NCI-H345 treated with DMSO at 0.1 percent for 48 hours (cell line): ENCODE measurements around the gene DPH1.

ENCODE experiments used
- DNase-seq: peaks from one replicate; lab custom pipeline; 2025; ENCODE audit not compliant: unreplicated experiment; lab: John Stamatoyannopoulos, UW

DPH1 gene

GRCh38 chr17:2076087-2076984, 46.4 kb downstream of the DPH1 start:
- DNase-seq = no peak

GRCh38 chr17:2077040-2077439, 47.1 kb downstream of the DPH1 start:
- no peak for DNase-seq

GRCh38 chr17:2081564-2081963, 51.6 kb downstream of the DPH1 start:
- no peak for DNase-seq

- no peak for DNase-seq
Observed at GRCh38 chr17:2082003-2082781, 52.2 kb downstream of the DPH1 start.

- DNase-seq = no peak
Observed at GRCh38 chr17:2083613-2084035, 53.7 kb downstream of the DPH1 start.

GRCh38 chr17:2084036-2084765, 54.2 kb downstream of the DPH1 start:
- DNase-seq = no peak

- DNase-seq = no peak
Observed at GRCh38 chr17:2084766-2085647, 55.1 kb downstream of the DPH1 start.

- no peak for DNase-seq
Observed at GRCh38 chr17:2085648-2085949, 55.6 kb downstream of the DPH1 start.

- no peak for DNase-seq
Observed at GRCh38 chr17:2086306-2086705, 56.4 kb downstream of the DPH1 start.

- DNase-seq = no peak
Observed at GRCh38 chr17:2087597-2088211, 57.8 kb downstream of the DPH1 start.

GRCh38 chr17:2089021-2089422, 59.1 kb downstream of the DPH1 start:
- DNase-seq = no peak

GRCh38 chr17:2090210-2090641, 60.3 kb downstream of the DPH1 start:
- DNase-seq = no peak

GRCh38 chr17:2090804-2091534, 61.0 kb downstream of the DPH1 start:
- DNase-seq = no peak

- no peak for DNase-seq
Observed at GRCh38 chr17:2092253-2092652, 62.3 kb downstream of the DPH1 start.

- no peak for DNase-seq
Observed at GRCh38 chr17:2093349-2093748, 63.4 kb downstream of the DPH1 start.
